Esophagus muscularis mucosa (tissue), 2 donors: ENCODE data around the gene S100A3.

ENCODE experiments used
- EP300 ChIP-seq: sonication (generic); formaldehyde crosslinking; IDR thresholded peaks from one replicate; pipeline ENCODE4 v1.6.1; 2017; ENCODE audit warnings: antibody characterized with exemption
- POLR2A ChIP-seq: fragments of 450-650 bp; IDR thresholded peaks from one replicate; pipeline ENCODE4 v1.6.1; 2017; ENCODE audit warnings: antibody characterized with exemption, moderate library complexity, mild to moderate bottlenecking, low read depth

DNA sequence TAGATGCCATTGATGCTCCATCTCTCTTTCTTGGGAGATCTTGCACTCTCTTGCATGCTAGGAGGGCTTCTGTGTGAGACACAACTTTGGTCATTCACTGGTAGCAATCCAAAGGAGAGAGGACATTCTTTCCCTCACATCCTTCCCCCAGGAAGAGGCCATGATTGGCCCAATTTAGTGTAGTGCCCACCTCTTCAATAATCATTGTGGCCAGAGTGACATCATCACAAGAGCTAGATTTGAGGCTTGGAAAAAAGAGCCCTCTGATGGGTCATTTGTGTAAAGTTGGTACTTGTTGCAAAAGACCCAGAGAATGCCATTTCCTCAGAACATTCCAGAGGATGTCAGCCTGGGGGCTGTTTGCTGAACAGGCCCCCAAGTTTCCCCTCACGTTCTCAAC is 43.5 kb downstream of the S100A3 start:
- TF ChIP-seq POLR2A (no peak), EP300 (no peak)
